Neural crest cell (in vitro differentiated cells): ENCODE data around the gene NLGN1. TPM values are rescaled to one million over a fixed set of nuclear protein-coding genes. Genes with fewer than 3 reads are reported as not detected.

ENCODE experiments used
- DNase-seq: peaks from one replicate; pipeline ENCODE4 v3.0.0; 2021; ENCODE audit warnings: low read depth, mixed read lengths, low spot score
- H3K27ac Mint-ChIP-seq: one replicate; pipeline ENCODE4 v1.8.0; 2021; ENCODE audit warnings: mild to moderate bottlenecking, mixed read lengths; ENCODE audit not compliant: unreplicated experiment
- H3K27me3 Mint-ChIP-seq: 2 replicates; pipeline ENCODE4 v1.8.0; 2021; ENCODE audit warnings: low read depth, mild to moderate bottlenecking, mixed read lengths
- H3K36me3 Mint-ChIP-seq: 2 replicates; pipeline ENCODE4 v1.8.0; 2021; ENCODE audit warnings: low read depth, mild to moderate bottlenecking, mixed read lengths
- H3K4me1 Mint-ChIP-seq: 2 replicates; pipeline ENCODE4 v1.8.0; 2021; ENCODE audit warnings: mixed read lengths
- H3K4me3 Mint-ChIP-seq: one replicate; pipeline ENCODE4 v1.8.0; 2021; ENCODE audit warnings: mild to moderate bottlenecking, mixed read lengths
- H3K9me3 Mint-ChIP-seq: 2 replicates; pipeline ENCODE4 v1.8.0; 2021; ENCODE audit warnings: mixed read lengths
- CTCF ChIP-seq: fragments of 200-600 bp; sonication (generic); conservative IDR thresholded peaks from 2 replicates; pipeline ENCODE4 v1.5.0; 2021; ENCODE audit warnings: antibody characterized with exemption, mild to moderate bottlenecking
- total RNA-seq: library from RNA; stranded (reverse); gene quantifications from 2 replicates; pipeline ENCODE4 v1.2.1, GENCODE V29; 2021

The NLGN1 gene
- total RNA-seq, 1 donor from 2014 or later: 20.0 TPM

DNA sequence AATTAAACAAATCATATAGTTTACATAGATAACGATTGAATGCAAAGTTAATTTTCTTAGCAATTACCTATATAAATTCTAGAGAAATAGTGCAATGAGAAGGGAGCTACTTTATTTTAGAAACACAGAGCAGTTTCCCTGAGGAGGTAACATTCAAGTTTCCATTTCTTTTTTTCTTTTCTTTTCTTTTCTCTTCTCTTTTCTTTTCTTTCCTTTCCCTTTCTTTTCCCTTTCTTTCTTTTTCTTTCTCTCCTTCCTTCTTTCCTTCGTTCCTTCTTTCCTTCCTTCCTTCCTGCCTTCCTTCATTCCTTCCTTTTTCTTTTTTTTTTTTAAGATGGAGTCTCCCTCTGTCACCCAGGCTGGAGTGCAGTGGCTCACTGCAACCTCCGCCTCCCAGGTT lies 417.3 kb downstream of the NLGN1 start:
- no peaks in the 10 kb centered on the region for H3K27me3 Mint-ChIP-seq
- H3K4me1 Mint-ChIP-seq: peaks cover 13% of the 10 kb centered on the region
- DNase-seq: no peak
- no peak overlapping the region for H3K4me3 Mint-ChIP-seq
- H3K27ac Mint-ChIP-seq: no peak overlapping the region
- TF ChIP-seq CTCF: no peak
- peaks cover 2% of the 10 kb centered on the region for H3K36me3 Mint-ChIP-seq
- no peaks in the 10 kb centered on the region for H3K9me3 Mint-ChIP-seq

GRCh38 chr3:173819368-173819767 lies 421.8 kb downstream of the NLGN1 start:
- no peaks in the 10 kb centered on the region for H3K27me3 Mint-ChIP-seq
- H3K4me1 Mint-ChIP-seq: peaks cover 13% of the 10 kb centered on the region
- DNase-seq: no peak
- no peak overlapping the region for H3K4me3 Mint-ChIP-seq
- H3K9me3 Mint-ChIP-seq: no peaks in the 10 kb centered on the region
- H3K27ac Mint-ChIP-seq: no peak overlapping the region
- no peak for TF ChIP-seq CTCF
- H3K36me3 Mint-ChIP-seq: no peaks in the 10 kb centered on the region

- no peak for TF ChIP-seq CTCF
- no peak overlapping the region for H3K4me3 Mint-ChIP-seq
- no peak for DNase-seq
- H3K27me3 Mint-ChIP-seq: no peaks in the 10 kb centered on the region
- no peaks in the 10 kb centered on the region for H3K36me3 Mint-ChIP-seq
- no peak overlapping the region for H3K27ac Mint-ChIP-seq
- peaks cover 6% of the 10 kb centered on the region for H3K4me1 Mint-ChIP-seq
- no peaks in the 10 kb centered on the region for H3K9me3 Mint-ChIP-seq
These were observed 426.4 kb downstream of the NLGN1 start for GRCh38 chr3:173823911-173824460.

DNA sequence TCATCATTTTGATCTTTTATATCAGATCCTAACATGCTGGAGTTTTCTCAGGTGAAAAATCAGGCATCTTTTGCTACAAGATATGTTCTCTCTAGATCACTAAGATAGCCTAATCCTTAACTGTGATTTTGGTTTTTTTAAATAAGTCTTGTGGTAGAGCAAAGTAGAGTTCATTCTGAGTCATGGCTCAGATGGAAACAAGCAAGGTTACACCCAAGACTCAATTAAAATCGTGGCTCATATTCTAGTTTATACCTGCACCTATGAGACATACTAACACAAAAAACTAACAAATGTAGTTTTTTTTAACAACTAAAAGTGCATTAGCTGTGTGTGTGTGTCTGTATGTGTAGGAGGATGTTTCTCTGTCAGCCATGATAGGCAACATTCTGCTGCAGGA lies 428.2 kb downstream of the NLGN1 start:
- no peaks in the 10 kb centered on the region for H3K27me3 Mint-ChIP-seq
- no peaks in the 10 kb centered on the region for H3K36me3 Mint-ChIP-seq
- TF ChIP-seq CTCF: no peak
- no peak overlapping the region for H3K27ac Mint-ChIP-seq
- no peak for DNase-seq
- H3K9me3 Mint-ChIP-seq: no peaks in the 10 kb centered on the region
- H3K4me3 Mint-ChIP-seq: no peak overlapping the region
- H3K4me1 Mint-ChIP-seq: no peaks in the 10 kb centered on the region

DNA sequence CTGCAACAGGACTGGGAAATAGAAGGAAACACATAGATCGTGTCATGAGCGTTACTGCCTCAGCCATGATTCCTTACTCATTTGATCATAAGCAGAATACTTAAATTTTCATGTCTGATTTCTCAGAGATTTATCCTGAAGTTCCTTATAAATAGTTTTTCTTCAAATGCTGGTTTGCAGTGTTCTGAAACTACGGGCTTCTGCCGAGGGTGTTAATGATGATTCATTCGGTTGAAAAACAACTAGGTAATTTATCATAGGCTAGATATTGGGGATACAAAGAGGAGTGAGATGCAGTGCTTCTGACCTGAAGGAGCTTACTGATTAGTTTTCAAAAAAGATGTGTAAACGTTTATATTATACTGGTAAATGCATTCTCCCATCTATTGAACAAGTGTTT lies 428.9 kb downstream of the NLGN1 start:
- Mint-ChIP-seq H3K27me3 (no peaks in the 10 kb centered on the region), H3K27ac (no peak overlapping the region), H3K9me3 (no peaks in the 10 kb centered on the region), H3K36me3 (no peaks in the 10 kb centered on the region), H3K4me3 (no peak overlapping the region), H3K4me1 (no peaks in the 10 kb centered on the region)
- DNase-seq: no peak
- TF ChIP-seq CTCF: no peak
